Activated T-helper 1 cell treated with anti-CD3 and anti-CD28 coated beads, Interleukin-12 subunit alpha, Interleukin-12 subunit beta, Interleukin-2, Interleukin-4 antibody, amounts not matched to agents 30 ng/mL and 10 ng/mL and 1 ng/mL, durations not matched to agents 14 hours and 24 hours and 36 hours (primary cell): Measurements from ENCODE around the gene DRC7. TPM values are rescaled to one million over a fixed set of nuclear protein-coding genes. Genes with fewer than 3 reads are reported as not detected.

Source experiments
- DNase-seq: peaks from one replicate; pipeline ENCODE4 v3.0.0; 2021; ENCODE audit warnings: low spot score
- H3K27ac Mint-ChIP-seq: one replicate; pipeline ENCODE4 v1.8.0; 2021; ENCODE audit warnings: mild to moderate bottlenecking, mixed read lengths
- H3K27me3 Mint-ChIP-seq: one replicate; pipeline ENCODE4 v1.8.0; 2022; ENCODE audit warnings: mild to moderate bottlenecking, moderate library complexity, mixed read lengths; ENCODE audit not compliant: insufficient read depth
- H3K36me3 Mint-ChIP-seq: one replicate; pipeline ENCODE4 v1.8.0; 2021; ENCODE audit warnings: low read depth, mixed read lengths
- H3K4me1 Mint-ChIP-seq: one replicate; pipeline ENCODE4 v1.8.0; 2021; ENCODE audit warnings: low read depth, mixed read lengths
- H3K4me3 Mint-ChIP-seq: one replicate; pipeline ENCODE4 v1.8.0; 2021; ENCODE audit warnings: mild to moderate bottlenecking, moderate library complexity, mixed read lengths
- H3K9me3 Mint-ChIP-seq: one replicate; pipeline ENCODE4 v1.8.0; 2021; ENCODE audit warnings: mixed read lengths
- intact Hi-C: fragments of 100-400 bp; cut with micrococcal nuclease; formaldehyde crosslinking; loops from one replicate; pipeline ENCODE4 v1.15.1; 2024
- total RNA-seq: library from RNA; stranded (reverse); gene quantifications from 2 replicates; pipeline ENCODE4 v1.2.3, GENCODE V29; 2022

DRC7 gene
- total RNA-seq, 1 donor from 2014 or later, result not detected

GRCh38 chr16:57684626-57685358 is 9.8 kb upstream of the DRC7 start:
- intact Hi-C loops, result no loop called here
- Mint-ChIP-seq H3K4me3 (no peak overlapping the region), H3K36me3 (no peaks in the 10 kb centered on the region), H3K27me3 (peaks cover 2% of the 10 kb centered on the region), H3K9me3 (no peaks in the 10 kb centered on the region), H3K27ac (no peak overlapping the region), H3K4me1 (peaks cover 17% of the 10 kb centered on the region)
- DNase-seq, result no peak

GRCh38 chr16:57685633-57686032 is 9.0 kb upstream of the DRC7 start:
- DNase-seq, result no peak
- intact Hi-C loops, result no loop called here
- no peaks in the 10 kb centered on the region for H3K36me3 Mint-ChIP-seq
- no peak overlapping the region for H3K4me3 Mint-ChIP-seq
- peaks cover 2% of the 10 kb centered on the region for H3K27me3 Mint-ChIP-seq
- H3K27ac Mint-ChIP-seq, result no peak overlapping the region
- peaks cover 25% of the 10 kb centered on the region for H3K4me1 Mint-ChIP-seq
- H3K9me3 Mint-ChIP-seq, result no peaks in the 10 kb centered on the region

GRCh38 chr16:57686577-57686976 is 8.0 kb upstream of the DRC7 start:
- H3K4me3 Mint-ChIP-seq, result no peak overlapping the region
- no peaks in the 10 kb centered on the region for H3K9me3 Mint-ChIP-seq
- peaks cover 1% of the 10 kb centered on the region for H3K36me3 Mint-ChIP-seq
- no peak for DNase-seq
- intact Hi-C loops, result no loop called here
- H3K4me1 Mint-ChIP-seq, result peaks cover 29% of the 10 kb centered on the region
- peaks cover 2% of the 10 kb centered on the region for H3K27me3 Mint-ChIP-seq
- no peak overlapping the region for H3K27ac Mint-ChIP-seq

GRCh38 chr16:57687363-57687929 is 7.2 kb upstream of the DRC7 start:
- DNase-seq, result no peak
- Mint-ChIP-seq H3K36me3 (peaks cover 1% of the 10 kb centered on the region), H3K27me3 (peaks cover 2% of the 10 kb centered on the region), H3K9me3 (no peaks in the 10 kb centered on the region), H3K4me1 (peaks cover 29% of the 10 kb centered on the region), H3K4me3 (no peak overlapping the region), H3K27ac (no peak overlapping the region)
- intact Hi-C loops, result no loop called here

GRCh38 chr16:57688487-57688986 is 6.1 kb upstream of the DRC7 start:
- H3K9me3 Mint-ChIP-seq, result no peaks in the 10 kb centered on the region
- H3K27ac Mint-ChIP-seq, result no peak overlapping the region
- H3K27me3 Mint-ChIP-seq, result peaks cover 2% of the 10 kb centered on the region
- DNase-seq, result no peak
- H3K36me3 Mint-ChIP-seq, result peaks cover 1% of the 10 kb centered on the region
- H3K4me3 Mint-ChIP-seq, result no peak overlapping the region
- H3K4me1 Mint-ChIP-seq, result peaks cover 29% of the 10 kb centered on the region
- intact Hi-C loops, result no loop called here

GRCh38 chr16:57688987-57689761 is 5.4 kb upstream of the DRC7 start:
- Mint-ChIP-seq H3K4me3 (peak overlapping the region; percentile 62), H3K27ac (peak overlapping the region; percentile 92), H3K9me3 (no peaks in the 10 kb centered on the region), H3K36me3 (peaks cover 1% of the 10 kb centered on the region), H3K27me3 (peaks cover 2% of the 10 kb centered on the region), H3K4me1 (peaks cover 29% of the 10 kb centered on the region)
- intact Hi-C loops, result no loop called here
- no peak for DNase-seq

- Mint-ChIP-seq H3K36me3 (peaks cover 1% of the 10 kb centered on the region), H3K4me3 (peak overlapping the region; percentile 30), H3K9me3 (no peaks in the 10 kb centered on the region), H3K27me3 (peaks cover 2% of the 10 kb centered on the region), H3K27ac (peak overlapping the region; percentile 92), H3K4me1 (peaks cover 35% of the 10 kb centered on the region)
- DNase-seq, result peak; percentile 51
- intact Hi-C loops, result no loop called here
Measured at GRCh38 chr16:57689762-57690558, 4.6 kb upstream of the DRC7 start.

GRCh38 chr16:57690782-57691471 is 3.7 kb upstream of the DRC7 start:
- peaks cover 40% of the 10 kb centered on the region for H3K4me1 Mint-ChIP-seq
- no peak for DNase-seq
- no peak overlapping the region for H3K4me3 Mint-ChIP-seq
- intact Hi-C loops, result no loop called here
- peak overlapping the region; percentile 44 for H3K27ac Mint-ChIP-seq
- H3K9me3 Mint-ChIP-seq, result no peaks in the 10 kb centered on the region
- H3K36me3 Mint-ChIP-seq, result peaks cover 1% of the 10 kb centered on the region
- peaks cover 2% of the 10 kb centered on the region for H3K27me3 Mint-ChIP-seq

GRCh38 chr16:57692636-57693035 is 2.0 kb upstream of the DRC7 start:
- no peaks in the 10 kb centered on the region for H3K9me3 Mint-ChIP-seq
- peaks cover 1% of the 10 kb centered on the region for H3K36me3 Mint-ChIP-seq
- H3K27me3 Mint-ChIP-seq, result no peaks in the 10 kb centered on the region
- DNase-seq, result no peak
- intact Hi-C loops, result no loop called here
- H3K27ac Mint-ChIP-seq, result no peak overlapping the region
- H3K4me3 Mint-ChIP-seq, result no peak overlapping the region
- H3K4me1 Mint-ChIP-seq, result peaks cover 40% of the 10 kb centered on the region

GRCh38 chr16:57693550-57693949 is 1.1 kb upstream of the DRC7 start:
- no peak overlapping the region for H3K27ac Mint-ChIP-seq
- no peaks in the 10 kb centered on the region for H3K27me3 Mint-ChIP-seq
- H3K4me1 Mint-ChIP-seq, result peaks cover 34% of the 10 kb centered on the region
- no peak for DNase-seq
- H3K9me3 Mint-ChIP-seq, result no peaks in the 10 kb centered on the region
- H3K36me3 Mint-ChIP-seq, result peaks cover 1% of the 10 kb centered on the region
- intact Hi-C loops, result no loop called here
- H3K4me3 Mint-ChIP-seq, result no peak overlapping the region

GRCh38 chr16:57694231-57694724 is 328 bp upstream of the DRC7 start:
- peaks cover 1% of the 10 kb centered on the region for H3K36me3 Mint-ChIP-seq
- no peak overlapping the region for H3K4me3 Mint-ChIP-seq
- peaks cover 29% of the 10 kb centered on the region for H3K4me1 Mint-ChIP-seq
- DNase-seq, result no peak
- no peaks in the 10 kb centered on the region for H3K27me3 Mint-ChIP-seq
- no peaks in the 10 kb centered on the region for H3K9me3 Mint-ChIP-seq
- no peak overlapping the region for H3K27ac Mint-ChIP-seq
- intact Hi-C loops, result no loop called here

GRCh38 chr16:57695680-57696069 is 1.1 kb downstream of the DRC7 start:
- DNase-seq, result no peak
- Mint-ChIP-seq H3K9me3 (no peaks in the 10 kb centered on the region), H3K27ac (no peak overlapping the region), H3K27me3 (no peaks in the 10 kb centered on the region), H3K4me3 (no peak overlapping the region), H3K4me1 (peaks cover 15% of the 10 kb centered on the region), H3K36me3 (peaks cover 1% of the 10 kb centered on the region)
- intact Hi-C loops, result no loop called here
